Measurements from ENCODE around the gene CPB2. TPM values are rescaled to one million over a fixed set of nuclear protein-coding genes. Genes with fewer than 3 reads are reported as not detected.

Gene CPB2
- total and polyA plus RNA-seq, 2 experiments from 2014 or later = 0.11 TPM; not detected in 1

GRCh38 chr13:46010148-46010547 is 94.7 kb downstream of the CPB2 start:
- WGBS, 2 experiments (ENCODE audit: low coverage in 1 of 2, low lambda C conversion rate in 2 of 2, missing lambda C conversion rate in 2 of 2) = 81 to 84% methylated on average over 6 of the region's 6 CpGs
- no peak overlapping the region for H2AFZ ChIP-seq
- no peak overlapping the region for H3K27ac ChIP-seq
- H3K9ac ChIP-seq = no peak overlapping the region
- no peaks in the 10 kb centered on the region for H3F3A ChIP-seq (ENCODE audit: insufficient read depth)
- H3K9me2 ChIP-seq (ENCODE audit: insufficient read depth) = no peaks in the 10 kb centered on the region
- peaks cover 41% of the 10 kb centered on the region for H3K36me3 ChIP-seq (ENCODE audit: low read depth)
- H4K20me1 ChIP-seq (ENCODE audit: insufficient read depth) = no peaks in the 10 kb centered on the region
- DNase-seq = peak; percentile 28
- in situ Hi-C loops (cut with MboI) = no loop called here
- no peak for TF ChIP-seq EZH2 (IDR thresholded peaks at IDR 0.05; ENCODE audit: insufficient read depth, poor library complexity, severe bottlenecking)
- no peak for TF ChIP-seq EZH2phosphoT487 (IDR thresholded peaks at IDR 0.05; ENCODE audit: insufficient read depth, low read depth)
- no peaks in the 10 kb centered on the region for H3K27me3 ChIP-seq (replicated peaks; ENCODE audit: insufficient read depth)
- H3K79me2 ChIP-seq (ENCODE audit: insufficient read depth) = no peaks in the 10 kb centered on the region
- H3K4me2 ChIP-seq (ENCODE audit: unreplicated experiment) = no peak overlapping the region
- H3K4me3 ChIP-seq = no peak overlapping the region
- H3K4me1 ChIP-seq (ENCODE audit: insufficient read depth) = 0 out of 2 replicates have a peak, but pooled peaks cover 4% of the 10 kb centered on the region
- H3K9me3 ChIP-seq (ENCODE audit: low read depth) = no peaks in the 10 kb centered on the region

- Histone ChIP-seq H2AFZ (no peak overlapping the region), H3K9ac (no peak overlapping the region), H3K4me3 (no peak overlapping the region), H3F3A (ENCODE audit: insufficient read depth) (no peaks in the 10 kb centered on the region), H3K4me1 (ENCODE audit: insufficient read depth) (0 out of 2 replicates have a peak, but pooled peaks cover 4% of the 10 kb centered on the region), H3K4me2 (ENCODE audit: unreplicated experiment) (no peak overlapping the region), H3K9me3 (ENCODE audit: low read depth) (no peaks in the 10 kb centered on the region), H3K9me2 (ENCODE audit: insufficient read depth) (no peaks in the 10 kb centered on the region), H3K36me3 (ENCODE audit: low read depth) (peaks cover 46% of the 10 kb centered on the region), H4K20me1 (ENCODE audit: insufficient read depth) (no peaks in the 10 kb centered on the region), H3K27ac (no peak overlapping the region), H3K79me2 (ENCODE audit: insufficient read depth) (no peaks in the 10 kb centered on the region), H3K27me3 (replicated peaks; ENCODE audit: insufficient read depth) (no peaks in the 10 kb centered on the region)
- in situ Hi-C loops (cut with MboI) = no loop called here
- no peak for TF ChIP-seq EZH2phosphoT487 (IDR thresholded peaks at IDR 0.05; ENCODE audit: insufficient read depth, low read depth)
- TF ChIP-seq EZH2 (IDR thresholded peaks at IDR 0.05; ENCODE audit: insufficient read depth, poor library complexity, severe bottlenecking) = no peak
- DNase-seq = no peak
- 99 to 100% methylated on average over 2 of the region's 2 CpGs for WGBS, 2 experiments (ENCODE audit: low coverage in 1 of 2, low lambda C conversion rate in 2 of 2, missing lambda C conversion rate in 2 of 2)
These were observed 96.2 kb downstream of the CPB2 start for GRCh38 chr13:46008631-46009030.

GRCh38 chr13:46006688-46007452 is 98.0 kb downstream of the CPB2 start:
- WGBS, 2 experiments (ENCODE audit: low coverage in 1 of 2, low lambda C conversion rate in 2 of 2, missing lambda C conversion rate in 2 of 2) = 80% methylated on average over 6 of the region's 6 CpGs
- no peak overlapping the region for H3K27ac ChIP-seq
- no peaks in the 10 kb centered on the region for H3K79me2 ChIP-seq (ENCODE audit: insufficient read depth)
- H2AFZ ChIP-seq = no peak overlapping the region
- no peaks in the 10 kb centered on the region for H3F3A ChIP-seq (ENCODE audit: insufficient read depth)
- in situ Hi-C loops (cut with MboI) = no loop called here
- peaks cover 50% of the 10 kb centered on the region for H3K36me3 ChIP-seq (ENCODE audit: low read depth)
- no peaks in the 10 kb centered on the region for H3K4me1 ChIP-seq (ENCODE audit: insufficient read depth)
- TF ChIP-seq EZH2phosphoT487 (IDR thresholded peaks at IDR 0.05; ENCODE audit: insufficient read depth, low read depth) = no peak
- no peak for TF ChIP-seq EZH2 (IDR thresholded peaks at IDR 0.05; ENCODE audit: insufficient read depth, poor library complexity, severe bottlenecking)
- no peak overlapping the region for H3K9ac ChIP-seq
- no peaks in the 10 kb centered on the region for H3K27me3 ChIP-seq (replicated peaks; ENCODE audit: insufficient read depth)
- H3K9me3 ChIP-seq (ENCODE audit: low read depth) = no peaks in the 10 kb centered on the region
- H3K9me2 ChIP-seq (ENCODE audit: insufficient read depth) = no peaks in the 10 kb centered on the region
- H3K4me3 ChIP-seq = no peak overlapping the region
- H4K20me1 ChIP-seq (ENCODE audit: insufficient read depth) = no peaks in the 10 kb centered on the region
- DNase-seq = peak; percentile 24
- no peak overlapping the region for H3K4me2 ChIP-seq (ENCODE audit: unreplicated experiment)

- H4K20me1 ChIP-seq (ENCODE audit: insufficient read depth) = no peaks in the 10 kb centered on the region
- in situ Hi-C loops (cut with MboI) = no loop called here
- 95% methylated on average over 1 of the region's 1 CpG for WGBS, 2 experiments (ENCODE audit: low coverage in 1 of 2, low lambda C conversion rate in 2 of 2, missing lambda C conversion rate in 2 of 2)
- no peaks in the 10 kb centered on the region for H3K4me1 ChIP-seq (ENCODE audit: insufficient read depth)
- no peak overlapping the region for H3K27ac ChIP-seq
- no peak overlapping the region for H3K4me2 ChIP-seq (ENCODE audit: unreplicated experiment)
- peaks cover 59% of the 10 kb centered on the region for H3K36me3 ChIP-seq (ENCODE audit: low read depth)
- no peak overlapping the region for H3K9ac ChIP-seq
- no peak for DNase-seq
- H3K9me3 ChIP-seq (ENCODE audit: low read depth) = no peaks in the 10 kb centered on the region
- TF ChIP-seq EZH2phosphoT487 (IDR thresholded peaks at IDR 0.05; ENCODE audit: insufficient read depth, low read depth) (no peak), EZH2 (IDR thresholded peaks at IDR 0.05; ENCODE audit: insufficient read depth, poor library complexity, severe bottlenecking) (no peak)
- H3K79me2 ChIP-seq (ENCODE audit: insufficient read depth) = no peaks in the 10 kb centered on the region
- H3F3A ChIP-seq (ENCODE audit: insufficient read depth) = no peaks in the 10 kb centered on the region
- no peak overlapping the region for H2AFZ ChIP-seq
- H3K4me3 ChIP-seq = no peak overlapping the region
- no peaks in the 10 kb centered on the region for H3K9me2 ChIP-seq (ENCODE audit: insufficient read depth)
- H3K27me3 ChIP-seq (replicated peaks; ENCODE audit: insufficient read depth) = no peaks in the 10 kb centered on the region
These were observed 100.3 kb downstream of the CPB2 start for GRCh38 chr13:46004491-46004890.

Other genes with a start within 250 kb of the CPB2 start
- 8.6 and 15.6 TPM in 2 replicates for gene ZC3H13, start 52.3 kb downstream of the CPB2 start, total RNA-seq (2014; rRNA removed; shearing (Covaris generic))
- gene ZC3H13, start 52.3 kb downstream of the CPB2 start, polyA plus RNA-seq (2016; fragmentation: Nextera tagmentation; extraction: Ambion mirVana) = 50.7 and 53.4 TPM in 2 replicates
- not detected in 2 replicates for gene LCP1, start 77.1 kb upstream of the CPB2 start, total RNA-seq (2014; rRNA removed; shearing (Covaris generic))
- 0.64 and 1.3 TPM in 2 replicates for gene LCP1, start 77.1 kb upstream of the CPB2 start, polyA plus RNA-seq (2016; fragmentation: Nextera tagmentation; extraction: Ambion mirVana)
- not detected in 2 replicates for gene LRRC63, start 106.9 kb upstream of the CPB2 start, total RNA-seq (2014; rRNA removed; shearing (Covaris generic))
- gene LRRC63, start 106.9 kb upstream of the CPB2 start, polyA plus RNA-seq (2016; fragmentation: Nextera tagmentation; extraction: Ambion mirVana) = not detected in 2 replicates

All from GM23248 (cell line).